ENCODE measurements around the gene ZNF124.
A peak's percentile ranks its signal among the peaks of the same experiment; 100 is the strongest.
"Not testable (repeated sequence)": the region's sequence is repeated elsewhere in the genome, so short reads cannot be mapped to it uniquely, and the experiment has no call there.

ZNF124 gene

DNA sequence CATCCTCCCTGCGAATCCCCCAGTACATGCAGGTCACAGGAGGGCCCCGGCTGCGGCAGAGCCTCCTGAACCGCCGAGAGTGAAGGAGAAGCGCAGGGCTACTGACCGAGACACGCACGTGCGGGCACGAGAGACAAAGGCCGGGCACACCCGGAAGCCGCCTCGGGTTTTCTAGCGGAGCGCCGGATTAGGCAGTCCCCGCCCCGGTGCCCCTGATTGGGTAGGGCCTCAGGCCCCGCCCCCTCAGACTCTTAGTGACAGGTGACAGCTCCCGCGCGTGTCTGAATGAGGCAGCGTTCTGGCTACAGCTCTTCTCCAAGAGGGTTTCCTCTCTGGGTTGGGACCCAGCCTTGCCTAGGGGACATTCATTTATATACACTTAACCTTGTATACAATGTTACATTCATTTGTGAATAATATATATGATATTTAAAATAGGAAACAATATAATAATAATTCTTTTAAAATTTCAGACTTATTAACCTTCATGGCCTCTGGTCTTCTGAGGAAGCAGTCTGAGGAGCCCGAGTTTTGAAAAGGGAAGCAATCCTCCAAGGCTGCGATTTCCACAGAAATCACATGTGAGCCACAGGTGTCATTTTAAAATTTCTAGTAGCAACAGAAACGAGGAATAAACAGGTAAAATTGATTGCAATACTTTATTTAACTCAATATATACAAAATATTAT is at the start of gene ZNF124:
Gene ZNF124, minus strand, starts transcription at position 146 of the 689 bp plus-strand sequence. Its CDS starts 143 bp downstream, at position 3.
- DNase-seq (ENCODE audit: low read depth), result not testable (repeated sequence)

GRCh38 chr1:247220280-247220679 is 48.5 kb upstream of the ZNF124 start:
- not testable (repeated sequence) for H3K4me3 ChIP-seq (ENCODE audit: low read depth, low read length); DNase-seq (ENCODE audit: low read depth)

More for the DNA sequence above, at the start of gene ZNF124:
- not testable (repeated sequence) for H3K4me3 ChIP-seq (ENCODE audit: low read depth, low read length)

DNA sequence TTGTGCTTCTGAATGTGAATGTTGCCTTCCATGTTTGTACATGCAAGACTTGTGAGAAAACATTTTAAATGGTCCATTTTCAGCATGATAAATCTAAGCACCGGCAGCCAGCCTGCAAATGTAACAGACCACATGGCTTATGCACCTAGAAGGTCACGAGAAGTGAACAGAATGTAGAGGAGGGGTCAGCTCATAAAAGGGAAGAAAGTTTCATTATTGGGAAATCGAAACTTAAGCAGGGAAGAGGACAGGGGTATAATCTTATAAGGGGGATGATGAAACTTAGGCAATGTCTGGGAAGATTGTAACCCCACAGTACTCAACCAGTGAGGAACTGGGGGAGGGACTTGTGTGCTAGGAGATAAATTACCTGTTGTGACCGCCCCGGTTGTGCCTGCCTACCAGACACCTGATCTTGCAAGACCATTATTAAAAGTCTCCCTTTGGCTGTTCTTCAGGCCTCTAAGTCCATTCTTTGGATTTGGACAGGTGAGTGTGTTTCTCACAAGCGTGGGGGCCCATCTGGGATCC is 46.4 kb upstream of the ZNF124 start:
- TF ChIP-seq, protein P1, sequence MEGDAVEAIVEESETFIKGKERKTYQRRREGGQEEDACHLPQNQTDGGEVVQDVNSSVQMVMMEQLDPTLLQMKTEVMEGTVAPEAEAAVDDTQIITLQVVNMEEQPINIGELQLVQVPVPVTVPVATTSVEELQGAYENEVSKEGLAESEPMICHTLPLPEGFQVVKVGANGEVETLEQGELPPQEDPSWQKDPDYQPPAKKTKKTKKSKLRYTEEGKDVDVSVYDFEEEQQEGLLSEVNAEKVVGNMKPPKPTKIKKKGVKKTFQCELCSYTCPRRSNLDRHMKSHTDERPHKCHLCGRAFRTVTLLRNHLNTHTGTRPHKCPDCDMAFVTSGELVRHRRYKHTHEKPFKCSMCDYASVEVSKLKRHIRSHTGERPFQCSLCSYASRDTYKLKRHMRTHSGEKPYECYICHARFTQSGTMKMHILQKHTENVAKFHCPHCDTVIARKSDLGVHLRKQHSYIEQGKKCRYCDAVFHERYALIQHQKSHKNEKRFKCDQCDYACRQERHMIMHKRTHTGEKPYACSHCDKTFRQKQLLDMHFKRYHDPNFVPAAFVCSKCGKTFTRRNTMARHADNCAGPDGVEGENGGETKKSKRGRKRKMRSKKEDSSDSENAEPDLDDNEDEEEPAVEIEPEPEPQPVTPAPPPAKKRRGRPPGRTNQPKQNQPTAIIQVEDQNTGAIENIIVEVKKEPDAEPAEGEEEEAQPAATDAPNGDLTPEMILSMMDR (conservative IDR thresholded peaks at IDR 0.05; ENCODE audit: low read depth, low read length), result no peak
- no peak for DNase-seq (ENCODE audit: low read depth)
- no peak overlapping the region for H3K4me3 ChIP-seq (ENCODE audit: low read depth, low read length)

GRCh38 chr1:247216261-247216660 is 44.4 kb upstream of the ZNF124 start:
- TF ChIP-seq, protein P1 (conservative IDR thresholded peaks at IDR 0.05; ENCODE audit: low read depth, low read length), result no peak
- no peak for DNase-seq (ENCODE audit: low read depth)
- no peak overlapping the region for H3K4me3 ChIP-seq (ENCODE audit: low read depth, low read length)

DNA sequence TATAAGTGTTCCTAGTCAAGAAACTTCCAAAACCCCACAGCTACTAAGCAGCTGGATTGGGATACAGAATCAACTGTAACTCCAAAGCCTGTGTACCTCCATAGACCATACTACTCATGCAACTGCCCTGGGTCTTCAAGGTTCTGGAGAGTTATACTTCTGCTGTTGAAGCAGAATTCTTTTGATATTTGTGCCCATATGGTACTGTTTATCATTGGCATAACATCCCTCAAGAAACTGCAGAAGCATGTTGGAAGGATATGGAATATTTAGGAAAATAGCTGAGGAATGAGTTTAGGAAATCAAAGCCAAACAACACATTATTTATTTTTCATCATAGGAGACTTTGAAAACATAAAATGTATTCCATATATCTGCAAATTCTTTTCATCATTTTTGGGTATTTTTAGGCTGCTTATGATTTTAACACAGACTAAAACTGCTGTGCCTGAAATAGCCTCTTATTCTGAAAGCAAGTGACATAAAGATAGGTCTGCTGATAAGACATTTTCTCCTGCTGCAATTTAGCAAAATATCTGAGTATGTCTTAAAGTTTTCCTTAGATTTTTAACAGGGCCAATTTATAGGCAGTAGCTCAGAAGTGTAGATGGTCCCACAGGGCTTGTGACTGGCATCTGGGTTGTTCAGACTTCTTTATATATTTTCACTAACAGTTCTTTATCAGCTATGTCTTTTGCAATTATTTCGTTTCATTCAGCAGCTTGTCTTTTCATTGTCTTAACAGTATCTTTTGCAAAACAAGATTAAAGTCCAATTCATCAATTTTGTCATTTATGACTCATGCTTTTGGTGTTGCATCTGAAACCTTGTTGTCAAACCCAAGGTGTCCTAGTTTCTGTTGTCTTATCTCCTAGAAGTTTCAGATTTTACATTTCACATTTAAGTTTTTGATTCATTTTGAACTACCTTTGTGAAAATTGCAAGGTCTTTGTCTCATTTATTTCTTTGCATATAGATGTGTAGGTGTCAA is 41.1 kb upstream of the ZNF124 start:
- TF ChIP-seq, protein P1 (conservative IDR thresholded peaks at IDR 0.05; ENCODE audit: low read depth, low read length), result no peak

GRCh38 chr1:247212012-247212411 is 40.2 kb upstream of the ZNF124 start:
- TF ChIP-seq, protein P1 (conservative IDR thresholded peaks at IDR 0.05; ENCODE audit: low read depth, low read length), result no peak
- H3K4me3 ChIP-seq (ENCODE audit: low read depth, low read length), result no peak overlapping the region
- peak; percentile 2 for DNase-seq (ENCODE audit: low read depth)

More for the DNA sequence above, 41.1 kb upstream of the ZNF124 start:
- no peak overlapping the region for H3K4me3 ChIP-seq (ENCODE audit: low read depth, low read length)
- no peak for DNase-seq (ENCODE audit: low read depth)

GRCh38 chr1:247211339-247211738 is 39.5 kb upstream of the ZNF124 start:
- no peak overlapping the region for H3K4me3 ChIP-seq (ENCODE audit: low read depth, low read length)
- no peak for DNase-seq (ENCODE audit: low read depth)
- TF ChIP-seq, protein P1 (conservative IDR thresholded peaks at IDR 0.05; ENCODE audit: low read depth, low read length), result no peak
